K562 (cell line): Measurements from ENCODE around the gene UQCRC1. TPM values are rescaled to one million over a fixed set of nuclear protein-coding genes. Genes with fewer than 3 reads are reported as not detected.

Source experiments
- BRF2 ChIP-seq: IDR thresholded peaks from 3 replicates; pipeline ENCODE4 v1.6.1; 2011; ENCODE audit warnings: borderline replicate concordance, mild to moderate bottlenecking; ENCODE audit not compliant: insufficient read length, insufficient read depth
- CBX5 ChIP-seq: IDR thresholded peaks from 2 replicates; pipeline ENCODE4 v1.6.1; 2014; ENCODE audit warnings: low read depth, borderline replicate concordance
- DEAF1 ChIP-seq: fragments of 450-650 bp; formaldehyde crosslinking; IDR thresholded peaks from 2 replicates; pipeline ENCODE4 v1.4.0; 2020; ENCODE audit warnings: mild to moderate bottlenecking, moderate library complexity
- EZH2 ChIP-seq: IDR thresholded peaks from 2 replicates; pipeline ENCODE4 v1.6.1; 2012; ENCODE audit warnings: low read depth, mild to moderate bottlenecking, inconsistent platforms, low read length, borderline replicate concordance
- KLF10 ChIP-seq: fragments of 250-450 bp; sonication (Bioruptor Pico); IDR thresholded peaks from 2 replicates; pipeline ENCODE4 v1.6.1; 2021; ENCODE audit warnings: matching md5 sums
- MAZ ChIP-seq, 2 experiments: fragments of 450-650 bp in 1 of 2; sonication (generic) in 1 of 2; formaldehyde crosslinking; IDR thresholded peaks in 1 of 2; conservative IDR thresholded peaks in 1 of 2; 2 replicates each; pipeline versions ENCODE4 v1.4.0 to v1.5.0; 2020; ENCODE audit warnings: mild to moderate bottlenecking in 1 of 2, missing genetic modification reagents in 1 of 2
- SMARCE1 ChIP-seq: fragments of 450-650 bp; IDR thresholded peaks from 2 replicates; pipeline ENCODE4 v1.7.1; 2016; ENCODE audit warnings: mild to moderate bottlenecking
- TRIM24 ChIP-seq, 2 experiments: fragments of 450-650 bp; IDR thresholded peaks; 2 replicates each; pipeline ENCODE4 v1.6.1; 2016
- ZNF280A ChIP-seq: fragments of 450-650 bp; IDR thresholded peaks from 2 replicates; pipeline ENCODE4 v1.6.1; 2018; ENCODE audit warnings: mild to moderate bottlenecking, low read depth; ENCODE audit not compliant: partially characterized antibody
- ZNF282 ChIP-seq: sonication (generic); formaldehyde crosslinking; IDR thresholded peaks from 2 replicates; pipeline ENCODE4 v1.8.1; 2023; ENCODE audit warnings: missing genetic modification reagents
- ZNF561 ChIP-seq: fragments of 450-650 bp; formaldehyde crosslinking; conservative IDR thresholded peaks from 2 replicates; pipeline ENCODE4 v1.4.0; 2020; ENCODE audit warnings: mild to moderate bottlenecking, moderate library complexity
- polyA plus RNA-seq, 8 experiments: library from polyadenylated mRNA; depleted of rRNA in 4 of 8; stranded (reverse) in 5 of 8; unstranded in 3 of 8; fragments of >200 nt; fragmentation: Nextera tagmentation in 2 of 8; fragmentation: Illumina TruSeq in 1 of 8; extraction: Ambion mirVana in 2 of 8; extraction: Trizol in 1 of 8; gene quantifications; 2 replicates each; pipeline versions ENCODE4 v1.2.1 to v1.2.3, GENCODE V29; 2011 to 2014; ENCODE audit warnings: inconsistent platforms in 1 of 8, missing spikeins in 1 of 8
- total RNA-seq, 7 experiments: library from RNA; depleted of rRNA in 6 of 7; stranded (reverse); fragments of >200 nt in 6 of 7; fragmentation: Illumina TruSeq in 2 of 7; extraction: Trizol in 2 of 7; gene quantifications; 2 replicates each; pipeline versions ENCODE4 v1.2.1 to v1.2.3, GENCODE V29; 2011 to 2021; ENCODE audit warnings: low replicate concordance in 1 of 7

UQCRC1 gene
- total and polyA plus RNA-seq, 9 of the 15 experiments (the other 6 are each of a cell fraction or from before 2014, with no cell fraction given) = 125 to 424 (median 268) TPM

- no peak for TF ChIP-seq BRF2
- TF ChIP-seq KLF10 (CRISPR knock-in tag) = no peak
- peak; percentile 86; the same call in 1 of the 2 replicates for TF ChIP-seq ZNF561 (CRISPR knock-in tag)
- no peak for TF ChIP-seq DEAF1 (CRISPR knock-in tag)
- TF ChIP-seq SMARCE1 = no peak
- no peak for TF ChIP-seq MAZ (CRISPR knock-in tag; conservative IDR thresholded peaks at IDR 0.05 in 1 of 2, IDR thresholded peaks at IDR 0.05 in 1 of 2)
- peak; percentile 97 for TF ChIP-seq ZNF280A
- peak; percentile 94 for TF ChIP-seq CBX5
- TF ChIP-seq ZNF282 (CRISPR knock-in tag) = no peak
- peak in 1 of 2 experiments; percentile 50; a peak in 1 of 4 replicates for TF ChIP-seq TRIM24 (IDR thresholded peaks at IDR 0.05)
- no peak for TF ChIP-seq EZH2
These were observed 8.1 kb upstream of the UQCRC1 start (continued) for GRCh38 chr3:48617559-48617958.
